GM12878 (cell line): ENCODE measurements around the gene NECTIN1. TPM values are rescaled to one million over a fixed set of nuclear protein-coding genes. Genes with fewer than 3 reads are reported as not detected.
A peak's percentile ranks its signal among the peaks of the same experiment; 100 is the strongest.

Experiments used
- ATAC-seq: fragments of 200-7000 bp; cut with Tn5 transposase; 3 replicates; pipeline ENCODE4 v1.9.1; 2020; ENCODE audit warnings: mild to moderate bottlenecking, moderate library complexity
- BruUV-seq: library from RNA; stranded (reverse); fragments of 400-500 nt; replicated peaks from 2 replicates; lab custom pipeline; 2021; lab: Mats Ljungman, UMichigan
- CTCF ChIA-PET: fragments of 300-600 bp; sonication (Branson Sonifier 250); formaldehyde crosslinking; extraction: SDS; loops from one replicate; lab custom pipeline; 2021; ENCODE audit warnings: inconsistent platforms; lab: Yijun Ruan, JAX
- POLR2A ChIA-PET: fragments of 350-600 bp; formaldehyde crosslinking; extraction: SDS; loops from one replicate; lab custom pipeline; 2021; ENCODE audit warnings: inconsistent platforms; lab: Charles Lee
- RAD21 ChIA-PET: fragments of 300-600 bp; sonication (Branson Sonifier 250); formaldehyde crosslinking; loops from one replicate; lab custom pipeline; 2023; ENCODE audit warnings: antibody characterized with exemption; ENCODE audit not compliant: unreplicated experiment; lab: Charles Lee
- SMC1A ChIA-PET: fragments of 300-600 bp; sonication (Branson Sonifier 250); formaldehyde crosslinking; loops from one replicate; lab custom pipeline; 2023; ENCODE audit not compliant: unreplicated experiment, uncharacterized antibody; lab: Charles Lee
- DNase-seq: peaks from one replicate; pipeline ENCODE4 v3.0.0-alpha.2; 2011; ENCODE audit warnings: low read depth, low spot score
- FAIRE-seq: peaks from 3 replicates; lab custom pipeline; 2011; peaks lifted over from hg19 to GRCh38; lab: Jason Lieb, UNC
- H2AFZ ChIP-seq: 2 replicates; pipeline ENCODE4 v1.6.0; 2011; ENCODE audit warnings: low read depth, low read length, control low read depth; ENCODE audit not compliant: control insufficient read depth
- H3K27ac ChIP-seq: 2 replicates; pipeline ENCODE4 v1.5.1; 2011; ENCODE audit warnings: control low read depth; ENCODE audit not compliant: control insufficient read depth, insufficient read depth
- H3K27me3 ChIP-seq, 2 experiments: replicated peaks in 1 of 2; 2 replicates each; pipeline versions ENCODE4 v1.6.0 to v1.6.1; 2011; ENCODE audit warnings: low read length in 1 of 2; ENCODE audit not compliant: control insufficient read depth in 2 of 2, insufficient read depth in 2 of 2
- H3K36me3 ChIP-seq, 2 experiments: 2 replicates each; pipeline ENCODE4 v1.5.1; 2011; ENCODE audit warnings: low read length in 1 of 2; ENCODE audit not compliant: control insufficient read depth in 2 of 2, insufficient read depth in 2 of 2
- H3K4me1 ChIP-seq: 2 replicates; pipeline ENCODE4 v1.6.1; 2011; ENCODE audit warnings: mild to moderate bottlenecking, low read length, moderate library complexity, mixed read lengths; ENCODE audit not compliant: control insufficient read depth, insufficient read depth
- H3K4me2 ChIP-seq: 2 replicates; pipeline ENCODE4 v1.6.0; 2011; ENCODE audit warnings: control low read depth; ENCODE audit not compliant: control insufficient read depth, insufficient read depth
- H3K4me3 ChIP-seq: fragments of 200-600 bp; sonication (generic); 2 replicates; pipeline ENCODE4 v1.5.1; 2016
- H3K79me2 ChIP-seq: 2 replicates; pipeline ENCODE4 v1.6.0; 2011; ENCODE audit warnings: low read length; ENCODE audit not compliant: control insufficient read depth, insufficient read depth
- H3K9ac ChIP-seq: 2 replicates; pipeline ENCODE4 v1.8.0; 2011; ENCODE audit warnings: low read length, control low read depth, mixed read lengths; ENCODE audit not compliant: control insufficient read depth, insufficient read depth
- H3K9me3 ChIP-seq: replicated peaks from 3 replicates; pipeline ENCODE4 v1.5.1; 2011; ENCODE audit warnings: mild to moderate bottlenecking, low read length; ENCODE audit not compliant: control insufficient read depth, insufficient read depth
- H4K20me1 ChIP-seq: 2 replicates; pipeline ENCODE4 v1.6.0; 2011; ENCODE audit not compliant: control insufficient read depth, insufficient read depth
- ELK1 ChIP-seq: IDR thresholded peaks from 2 replicates; pipeline ENCODE4 v1.6.1; 2012; ENCODE audit warnings: low read depth, low read length, improper control_type of control experiment
- MLLT1 ChIP-seq: fragments of 450-650 bp; IDR thresholded peaks from 2 replicates; pipeline ENCODE4 v1.6.1; 2016; ENCODE audit warnings: mild to moderate bottlenecking
- in situ Hi-C: fragments of 300-500 bp; cut with MboI; formaldehyde crosslinking; loops from 9 replicates; pipeline ENCODE4 v1.14.3; 2018; ENCODE audit warnings: mixed read lengths
- intact Hi-C: fragments of 100-400 bp; cut with micrococcal nuclease; formaldehyde crosslinking; loops from one replicate; pipeline ENCODE4 v1.14.2; 2022; ENCODE audit not compliant: unreplicated experiment
- polyA plus RNA-seq, 11 experiments: library from polyadenylated mRNA; depleted of rRNA in 4 of 11; unstranded in 6 of 11; stranded (reverse) in 5 of 11; fragments of >200 nt; fragmentation: Nextera tagmentation in 4 of 11; fragmentation: Illumina TruSeq in 1 of 11; extraction: Ambion mirVana in 4 of 11; extraction: Trizol in 1 of 11; gene quantifications; 1 replicate in 1 of 11; 2 replicates in 10 of 11; pipeline versions ENCODE4 v1.2.1 to v1.2.3, GENCODE V29; 2011 to 2016; ENCODE audit warnings: inconsistent platforms in 2 of 11, missing spikeins in 2 of 11, low read depth in 1 of 11
- total RNA-seq, 4 experiments: library from RNA; depleted of rRNA in 3 of 4; stranded (reverse); fragments of >200 nt in 3 of 4; fragmentation: Illumina TruSeq in 1 of 4; extraction: Trizol in 1 of 4; gene quantifications; 2 replicates each; pipeline versions ENCODE4 v1.2.1 to v1.2.3, GENCODE V29; 2013 to 2021

NECTIN1 gene
- total and polyA plus RNA-seq, 10 of the 15 experiments (the other 5 are each of a cell fraction or from before 2014, with no cell fraction given) = 0.97 to 9.2 (median 2.3) TPM

- H3K4me3 ChIP-seq = no peak overlapping the region
- ChIA-PET POLR2A (no interaction called here), RAD21 (interaction anchor here (0.8 to 1.2 kb wide), 2 partner anchors 41 to 48 kb away, joined by 3 read pairs; no protein-coding TSS in a partner anchor), CTCF (interaction anchor here (1.4 to 1.5 kb wide), 3 partner anchors 17 to 141 kb away, joined by 3 to 4 read pairs (median 3); no protein-coding TSS in a partner anchor), SMC1A (interaction anchor here (0.6 to 1.6 kb wide), 2 partner anchors 10 to 19 kb away, joined by 3 read pairs; no protein-coding TSS in a partner anchor)
- no peaks in the 10 kb centered on the region for H4K20me1 ChIP-seq
- FAIRE-seq (no peak), ATAC-seq (peak; percentile 55), DNase-seq (no peak)
- in situ Hi-C loops (no loop called here), intact Hi-C loops (loop anchor here (10.0 kb wide), 1 partner anchor 131 kb away; no protein-coding TSS in a partner anchor)
- no TSS peak for BruUV-seq
- no peaks in the 10 kb centered on the region for H3K36me3 ChIP-seq
- H3K27ac ChIP-seq = no peak overlapping the region
- H3K27me3 ChIP-seq = peaks cover 0 to 2% of the 10 kb centered on the region in 2 experiments; a peak in 2 of 4 replicates
- TF ChIP-seq MLLT1 = no peak
- TF ChIP-seq ELK1 = no peak
- TF ChIP-seq, all 136 proteins: peak for 0
- no peaks in the 10 kb centered on the region for H3K4me1 ChIP-seq
- no peak overlapping the region for H3K9ac ChIP-seq
- no peak overlapping the region for H3K4me2 ChIP-seq
- peaks cover 6% of the 10 kb centered on the region; the same call in 2 of the 3 replicates for H3K9me3 ChIP-seq
- H3K79me2 ChIP-seq = no peaks in the 10 kb centered on the region
- no peak overlapping the region; the same call in 1 of the 2 replicates for H2AFZ ChIP-seq
Observed at GRCh38 chr11:119615882-119616196, 113.2 kb downstream of the NECTIN1 start.
